GM18870 (cell line): ENCODE measurements around the gene ODAD2.

ENCODE experiments used
- ATAC-seq: cut with Tn5 transposase; IDR thresholded peaks from one replicate; pipeline ENCODE4 v1.9.1; 2021; ENCODE audit warnings: moderate library complexity; ENCODE audit not compliant: unreplicated experiment

Gene ODAD2

DNA sequence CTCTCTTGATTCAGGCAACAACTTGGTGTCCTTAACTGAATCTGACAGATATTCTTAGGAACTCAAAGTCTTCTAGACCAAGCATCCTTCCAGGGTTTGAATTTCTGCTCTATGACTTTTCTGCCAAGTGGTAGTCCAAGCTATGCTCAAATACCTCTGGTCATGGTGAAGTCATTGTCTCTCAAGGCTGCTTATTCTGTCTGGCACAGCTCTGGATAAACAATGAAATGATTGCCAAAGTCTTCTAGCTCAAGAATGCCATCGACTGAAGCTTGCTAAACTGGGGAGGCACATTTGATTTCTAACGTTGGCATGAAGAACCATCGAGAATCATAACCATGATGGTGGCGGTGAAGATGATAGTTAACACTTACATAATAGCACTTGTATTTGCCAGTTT lies 137.1 kb downstream of the ODAD2 start:
- ATAC-seq: no peak

DNA sequence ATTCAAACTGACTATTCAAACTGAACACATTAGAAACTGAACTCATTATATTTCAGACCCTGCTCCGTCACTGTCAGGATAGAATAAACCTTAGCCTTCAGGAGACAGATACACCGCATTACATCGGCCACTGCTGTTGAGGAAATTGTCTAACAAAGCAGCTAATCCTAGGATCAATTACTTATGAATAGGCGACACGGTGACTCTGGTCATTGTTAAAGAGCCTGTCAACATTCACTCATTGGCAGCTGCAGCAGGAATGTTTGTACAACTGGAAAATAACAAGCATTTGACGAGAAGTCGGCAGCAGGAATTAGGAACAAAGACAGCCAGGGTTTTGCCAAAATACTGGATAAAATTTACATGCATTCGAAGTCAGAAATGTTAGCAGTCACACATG lies 141.3 kb downstream of the ODAD2 start:
- no peak for ATAC-seq

DNA sequence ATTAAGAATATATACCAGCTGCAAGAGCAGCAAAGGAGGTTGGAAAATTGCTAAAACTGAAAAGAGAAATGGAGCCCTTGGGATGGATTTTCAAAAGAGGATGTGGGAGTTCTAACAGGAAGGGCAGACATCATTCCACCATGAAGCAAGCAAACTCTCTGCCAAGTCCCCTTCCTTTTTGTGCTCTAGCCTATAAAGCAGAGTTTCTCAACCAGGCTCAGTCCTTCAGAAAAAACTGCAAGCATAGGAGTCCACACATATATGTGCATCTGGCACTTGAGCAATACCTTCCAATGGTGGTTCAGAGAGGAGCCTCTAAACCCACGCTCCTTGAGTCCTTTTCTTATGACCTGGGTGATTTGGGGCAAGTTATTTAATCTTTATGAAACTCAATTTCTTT lies 154.7 kb downstream of the ODAD2 start:
- ATAC-seq: no peak

DNA sequence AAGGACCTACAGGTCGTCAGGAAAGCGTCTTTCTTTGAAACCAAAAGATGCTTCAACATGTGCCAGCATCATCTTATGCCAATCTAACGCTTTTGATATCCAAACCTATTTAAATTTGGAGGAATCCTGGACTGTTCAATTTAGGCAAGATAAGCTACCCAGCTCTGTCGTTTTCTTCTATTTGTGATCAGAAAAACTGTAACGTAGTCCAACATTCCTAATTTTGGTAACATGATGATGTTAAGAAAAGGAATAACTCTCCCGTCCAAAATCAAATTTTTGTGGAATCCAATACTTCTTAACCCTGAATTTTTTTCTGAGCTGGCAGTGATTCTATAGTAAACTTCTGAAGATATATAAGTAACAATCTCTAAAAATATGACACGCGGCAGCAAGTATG lies 160.0 kb downstream of the ODAD2 start:
- ATAC-seq: no peak

DNA sequence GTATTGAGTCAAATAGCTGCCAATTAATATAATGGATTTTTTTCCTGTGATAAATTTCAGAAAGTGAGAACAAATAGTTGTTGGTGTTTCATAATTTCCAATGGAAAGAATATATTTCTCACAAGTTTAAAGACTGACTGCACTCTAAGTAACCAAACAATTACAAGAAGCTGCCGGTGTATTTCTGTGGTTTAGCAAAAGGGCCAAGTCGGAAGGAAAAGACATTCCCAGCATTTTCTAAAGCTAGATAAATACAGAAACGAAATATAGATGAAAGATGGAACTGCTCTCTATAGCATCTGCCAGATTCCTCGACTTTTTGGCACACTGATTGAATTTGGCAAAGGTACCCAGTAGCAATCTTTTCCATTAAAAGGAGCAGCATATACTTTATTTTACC lies 160.5 kb downstream of the ODAD2 start:
- ATAC-seq: no peak

DNA sequence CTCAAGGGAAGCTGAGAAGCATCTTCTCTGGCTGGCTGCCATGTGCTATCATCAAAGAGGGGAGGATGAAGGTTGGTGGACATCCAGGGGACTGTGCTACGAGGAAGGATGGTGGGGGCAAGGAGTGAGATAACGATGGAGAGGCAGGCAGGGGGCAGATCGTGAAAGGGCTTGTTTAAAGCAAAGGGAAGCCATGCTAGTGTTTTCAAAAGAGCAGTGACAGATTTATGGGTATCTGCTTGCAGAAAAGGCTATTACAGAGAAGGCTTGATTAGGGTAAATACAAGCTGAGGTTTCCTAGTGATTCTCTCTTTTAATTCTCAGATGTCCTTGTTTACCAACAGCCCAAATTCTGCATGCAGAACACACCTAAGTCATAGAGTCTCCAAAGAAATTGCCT lies 164.4 kb downstream of the ODAD2 start:
- ATAC-seq: no peak

DNA sequence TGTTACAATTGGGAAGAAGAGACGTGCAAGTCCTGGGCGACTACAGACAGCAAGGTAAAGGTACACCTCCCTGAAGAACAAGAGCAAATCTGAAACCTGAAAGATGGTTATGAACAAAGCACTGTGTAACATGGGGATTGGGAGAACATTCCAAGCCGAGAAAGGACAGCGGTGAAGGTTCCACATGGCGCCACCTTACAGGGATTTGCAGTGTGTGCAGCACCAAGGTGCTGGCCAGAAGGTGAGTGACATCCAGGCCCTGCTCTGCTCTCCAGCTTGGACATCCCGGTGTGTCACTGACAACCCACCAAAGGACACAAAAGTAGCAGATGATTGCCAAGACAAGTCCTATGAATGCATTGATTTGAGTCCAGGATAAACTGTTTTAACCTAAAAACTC lies 165.1 kb downstream of the ODAD2 start:
- ATAC-seq: no peak

DNA sequence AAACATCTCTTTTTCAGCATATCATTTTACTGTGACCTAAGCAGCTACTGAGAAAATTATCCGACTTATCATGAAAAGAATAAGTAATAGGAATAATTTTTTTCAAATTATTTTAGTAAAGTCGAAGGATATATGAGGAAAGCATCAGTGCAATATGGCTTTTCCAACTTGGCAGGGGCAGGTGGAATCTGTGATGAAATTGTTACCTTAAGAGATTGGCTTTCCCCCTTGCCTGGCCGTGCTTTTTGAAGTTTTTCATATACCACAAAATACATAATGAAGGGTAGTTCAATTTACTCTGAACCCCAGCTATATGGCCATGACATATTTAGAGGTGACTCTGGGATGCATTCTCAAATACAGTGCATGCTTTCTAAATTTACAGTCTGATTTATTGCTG lies 166.1 kb downstream of the ODAD2 start:
- ATAC-seq: no peak

DNA sequence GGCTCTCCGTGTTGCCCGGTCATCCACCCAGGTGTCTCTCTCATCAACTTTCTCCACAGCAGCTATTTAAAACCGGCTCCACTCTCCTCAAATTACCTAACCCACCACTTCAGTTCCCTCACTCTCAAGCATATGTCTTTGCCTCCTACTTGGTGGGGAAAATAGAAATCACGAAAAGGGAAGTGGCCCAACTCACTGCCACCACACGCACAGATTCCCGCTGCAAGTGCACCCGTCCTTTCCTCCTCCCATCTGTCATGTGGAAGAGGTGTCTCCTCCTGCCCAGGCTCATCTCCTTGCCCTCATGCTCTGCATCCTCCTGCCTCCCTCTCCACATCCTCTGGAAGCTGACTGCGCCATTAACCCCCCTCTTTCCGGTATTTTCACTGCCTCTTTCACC lies 172.5 kb downstream of the ODAD2 start:
- no peak for ATAC-seq

DNA sequence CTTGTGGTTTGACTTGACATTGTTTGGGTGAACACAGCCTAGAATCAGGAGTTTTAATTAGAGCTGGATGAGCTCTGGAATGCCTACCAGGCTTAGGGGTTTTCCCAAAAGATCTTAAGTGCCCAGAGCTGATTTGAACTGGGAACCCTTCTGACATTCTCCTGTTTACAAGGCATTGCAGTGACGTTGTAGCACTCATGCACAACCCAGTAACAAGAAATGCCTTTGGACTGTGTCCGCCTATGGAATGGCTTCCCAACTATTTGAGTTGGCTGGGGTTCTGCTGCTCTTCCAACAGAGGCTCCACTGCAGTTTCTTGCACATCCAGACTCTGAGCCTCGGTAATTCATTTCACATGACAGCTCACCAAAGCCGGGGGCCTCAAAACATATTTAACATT lies 176.6 kb downstream of the ODAD2 start:
- ATAC-seq: no peak

DNA sequence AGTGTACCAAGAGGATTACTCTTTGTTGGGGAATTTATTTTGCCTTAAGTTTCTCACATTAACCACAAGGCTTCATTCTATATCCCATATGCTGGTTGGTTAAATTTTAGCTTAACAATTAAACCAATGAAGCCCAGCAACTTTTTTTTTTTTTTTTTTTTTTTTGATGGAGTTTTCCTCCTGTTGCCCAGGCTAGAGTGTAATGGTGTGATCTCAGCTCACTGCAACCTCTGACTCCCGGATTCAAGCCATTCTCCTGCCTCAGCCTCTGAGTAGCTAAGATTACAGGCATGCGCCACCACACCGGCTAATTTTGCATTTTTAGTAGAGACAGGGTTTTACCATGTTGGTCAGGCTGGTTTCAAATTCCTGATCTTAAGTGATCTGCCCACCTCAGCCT lies 178.2 kb downstream of the ODAD2 start:
- no peak for ATAC-seq

DNA sequence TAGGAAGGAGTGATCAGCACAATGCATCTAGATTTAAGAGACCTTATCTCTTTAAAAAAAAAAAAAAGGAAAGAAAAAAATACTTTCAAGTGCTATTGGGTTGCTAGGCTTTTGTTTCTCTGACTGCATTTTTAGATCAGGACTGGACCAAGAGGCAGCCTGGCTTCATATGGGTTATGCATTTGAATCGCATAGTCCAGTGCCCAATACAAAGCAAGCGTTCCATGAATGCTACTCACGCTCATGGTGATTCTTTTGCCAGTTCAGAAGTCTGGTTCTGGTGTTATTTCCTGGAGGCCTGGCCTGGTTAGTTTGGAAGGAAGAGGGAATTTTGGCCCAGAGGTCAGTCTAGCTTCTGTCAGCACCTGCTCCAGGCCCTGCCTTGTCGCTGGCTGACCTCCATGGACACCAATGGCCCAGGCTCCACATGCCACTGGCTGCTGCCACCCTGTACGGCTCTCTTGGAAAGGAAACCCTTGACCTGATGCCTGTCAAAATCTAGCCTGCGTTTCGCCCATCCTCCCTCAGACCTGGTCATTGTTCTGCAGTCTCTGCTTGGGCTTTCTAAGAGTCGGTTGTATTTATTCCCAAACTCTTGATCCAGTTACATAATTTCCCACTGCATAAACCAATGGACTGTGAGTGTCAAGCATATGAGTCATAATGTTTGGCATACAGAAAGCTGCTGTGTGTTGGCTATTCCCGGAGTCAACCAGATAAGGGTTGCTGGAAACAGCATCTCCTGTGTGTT lies 178.9 kb downstream of the ODAD2 start:
- ATAC-seq: no peak

DNA sequence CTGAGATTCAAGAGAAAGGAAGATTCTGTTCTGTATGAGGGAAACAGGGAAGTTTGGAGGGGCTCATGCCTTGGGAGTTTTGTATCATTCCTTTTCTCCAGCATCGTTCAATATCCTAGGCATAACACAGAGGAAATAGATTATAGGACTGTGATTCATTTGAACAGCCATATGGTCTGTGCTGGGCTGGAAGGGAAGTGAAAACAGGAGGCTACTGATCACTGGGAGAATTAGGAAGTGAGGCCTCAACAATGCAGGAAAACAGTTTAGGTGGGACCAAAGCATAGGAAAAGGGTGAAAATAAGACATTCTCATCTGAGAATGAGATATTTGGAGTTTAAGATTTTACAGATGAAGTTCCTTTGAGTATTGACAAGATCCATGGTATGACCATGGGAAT lies 182.6 kb downstream of the ODAD2 start:
- no peak for ATAC-seq

DNA sequence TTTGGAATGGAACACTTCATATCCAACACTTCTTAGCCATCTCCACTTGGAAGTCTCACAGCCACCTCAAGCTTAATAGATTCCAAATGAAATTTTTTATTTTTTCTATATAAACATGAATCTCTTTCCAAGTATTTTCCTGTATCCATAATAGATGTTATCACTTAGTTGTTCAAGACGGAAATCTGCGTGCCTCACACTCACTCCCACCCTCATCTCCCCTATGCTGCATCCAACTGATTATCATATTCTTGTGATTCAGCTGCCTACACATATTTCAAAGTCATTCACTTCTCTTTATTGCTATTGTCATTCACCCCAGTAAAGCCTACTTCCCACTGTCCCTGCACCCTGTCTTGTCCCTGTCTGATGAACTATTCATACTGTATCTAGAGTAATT lies 183.0 kb downstream of the ODAD2 start:
- ATAC-seq: no peak

DNA sequence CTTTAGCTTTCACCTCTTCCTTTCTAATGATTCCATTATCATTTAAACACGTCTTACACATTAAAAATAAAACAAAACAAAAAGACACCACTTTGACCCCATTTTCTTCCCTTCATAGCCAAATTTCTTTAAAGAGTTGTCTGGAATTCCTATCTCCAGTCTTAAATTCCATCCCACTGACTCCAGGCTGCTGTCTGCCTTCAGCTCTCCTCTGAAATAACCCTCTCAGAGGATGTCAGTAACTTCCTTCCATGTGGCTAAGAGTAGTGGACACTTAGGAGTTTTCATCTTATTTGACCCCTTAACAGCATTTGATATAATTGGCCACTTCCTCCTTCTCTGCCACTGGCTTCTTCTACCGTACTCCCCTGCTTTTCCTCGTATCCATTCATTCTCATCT lies 183.6 kb downstream of the ODAD2 start:
- no peak for ATAC-seq

DNA sequence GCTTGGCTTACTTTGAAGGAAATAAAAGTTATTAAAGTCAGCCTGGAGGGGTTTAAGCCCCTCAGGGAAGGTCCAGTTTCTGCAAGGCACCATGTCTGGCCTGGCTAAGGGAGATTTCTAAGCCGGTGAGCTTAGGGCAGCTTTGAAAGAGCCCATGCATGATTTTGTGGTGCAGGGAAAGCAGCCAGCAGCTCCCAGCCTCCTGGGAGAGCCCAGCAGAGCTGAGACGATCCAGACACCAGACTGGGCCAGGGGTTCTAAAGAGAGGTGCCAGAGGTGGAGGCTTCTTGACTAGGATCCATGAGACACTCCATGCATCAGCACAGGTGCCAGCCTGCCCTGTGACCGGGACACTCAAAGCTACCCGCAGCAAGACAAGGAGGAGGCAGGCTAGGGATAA lies 193.7 kb downstream of the ODAD2 start:
- no peak for ATAC-seq

DNA sequence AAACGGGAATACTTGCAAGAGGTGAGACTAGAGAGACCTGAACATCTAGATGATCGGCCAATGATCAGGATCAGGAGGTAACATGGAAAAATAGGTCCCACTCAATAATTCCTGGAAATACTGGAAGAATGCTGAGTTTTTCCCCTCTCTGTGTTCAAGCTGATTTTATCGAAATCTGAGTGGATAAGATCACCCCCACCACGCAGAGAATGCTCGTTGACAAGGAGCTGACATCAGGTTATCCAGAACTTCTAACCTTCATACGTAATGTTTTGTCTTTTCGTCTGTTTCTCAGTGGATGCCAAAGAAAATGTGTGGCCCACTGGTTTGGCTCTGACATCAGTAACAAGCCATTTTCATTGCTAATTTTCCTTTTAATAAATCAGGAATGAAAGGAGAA lies 194.7 kb downstream of the ODAD2 start:
- no peak for ATAC-seq

DNA sequence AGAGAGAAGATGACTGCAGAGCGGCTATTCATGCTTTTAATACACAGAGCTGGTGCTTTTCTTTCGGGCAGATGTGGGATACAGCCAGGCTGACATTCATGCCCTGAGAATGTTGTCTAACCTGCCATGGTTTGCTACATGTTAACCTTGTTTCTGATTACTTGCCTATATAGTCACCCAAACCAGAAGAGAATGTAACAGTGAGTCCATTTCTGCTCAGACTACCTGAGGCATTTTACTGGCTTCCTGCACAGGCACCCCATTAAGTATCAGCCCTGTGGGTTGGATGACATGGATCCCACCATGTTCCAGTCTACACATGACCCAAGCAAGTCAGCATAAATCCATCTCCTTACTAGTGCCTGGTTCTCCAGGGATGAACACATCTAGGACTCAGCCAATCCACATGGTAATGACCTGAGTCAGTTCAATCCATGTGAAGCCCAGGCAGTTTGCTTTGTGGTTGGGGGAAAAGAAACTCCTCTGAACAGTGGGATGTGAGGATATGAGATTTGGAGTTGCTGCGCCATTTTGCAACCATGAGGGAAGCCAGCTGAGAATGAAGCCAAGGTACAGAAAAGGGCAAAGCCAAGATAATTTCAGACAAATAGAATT lies 197.6 kb downstream of the ODAD2 start:
- ATAC-seq: no peak

DNA sequence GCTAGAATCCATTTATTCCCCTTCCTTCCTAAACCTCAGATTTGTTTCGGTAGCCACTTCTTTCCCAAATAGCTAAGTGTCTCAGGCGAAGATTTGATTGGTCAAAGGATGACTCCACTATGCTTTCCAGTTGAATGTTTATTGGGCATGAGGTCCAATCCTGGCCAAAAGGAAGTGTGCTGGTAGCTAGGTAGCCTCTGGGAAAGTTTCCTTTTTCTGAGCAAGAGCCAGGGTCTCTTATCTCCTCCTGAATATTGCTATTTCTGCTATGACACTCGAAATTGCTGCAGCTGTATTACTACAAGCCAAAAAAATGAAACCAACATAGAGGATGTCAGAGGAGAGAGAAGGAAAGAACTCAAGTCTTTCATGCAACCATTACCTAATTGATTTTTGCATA lies 199.8 kb downstream of the ODAD2 start:
- no peak for ATAC-seq

DNA sequence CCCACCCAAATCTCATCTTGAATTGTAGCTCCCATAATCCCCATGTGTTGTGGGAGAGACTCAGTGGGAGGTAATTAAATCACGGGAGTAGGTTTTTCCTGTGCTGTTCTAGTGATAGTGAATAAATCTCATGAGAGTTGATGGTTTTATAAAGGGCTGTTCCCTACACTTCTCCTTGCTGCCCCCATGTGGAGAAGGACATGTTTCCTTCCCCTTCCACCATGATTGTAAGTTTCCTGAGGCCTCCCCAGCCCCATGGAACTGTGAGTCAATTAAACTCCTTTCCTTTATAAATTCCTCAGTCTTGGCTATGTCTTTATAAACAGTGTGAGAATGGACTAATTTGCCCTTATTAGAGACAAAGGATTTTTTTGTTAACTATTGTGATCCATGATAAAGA lies 204.7 kb downstream of the ODAD2 start:
- no peak for ATAC-seq

DNA sequence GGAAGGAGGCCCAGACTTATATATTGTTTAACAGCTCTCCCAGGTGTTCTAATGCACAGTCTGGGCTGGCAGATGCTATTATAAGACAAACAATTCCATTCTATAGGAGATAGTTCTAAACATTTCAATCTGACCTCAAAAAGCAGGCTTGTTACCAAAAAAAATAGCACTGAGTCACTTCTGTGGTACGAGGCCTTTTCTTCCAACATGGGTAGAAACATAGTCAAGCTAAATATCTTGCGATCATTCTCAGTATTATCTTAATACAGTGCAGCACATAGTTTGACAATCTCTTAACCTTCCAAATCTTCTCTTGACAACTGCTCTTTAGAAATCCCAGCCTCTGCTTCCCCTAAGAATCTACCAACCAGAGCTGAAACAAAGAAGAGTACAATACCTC lies 206.7 kb downstream of the ODAD2 start:
- no peak for ATAC-seq

DNA sequence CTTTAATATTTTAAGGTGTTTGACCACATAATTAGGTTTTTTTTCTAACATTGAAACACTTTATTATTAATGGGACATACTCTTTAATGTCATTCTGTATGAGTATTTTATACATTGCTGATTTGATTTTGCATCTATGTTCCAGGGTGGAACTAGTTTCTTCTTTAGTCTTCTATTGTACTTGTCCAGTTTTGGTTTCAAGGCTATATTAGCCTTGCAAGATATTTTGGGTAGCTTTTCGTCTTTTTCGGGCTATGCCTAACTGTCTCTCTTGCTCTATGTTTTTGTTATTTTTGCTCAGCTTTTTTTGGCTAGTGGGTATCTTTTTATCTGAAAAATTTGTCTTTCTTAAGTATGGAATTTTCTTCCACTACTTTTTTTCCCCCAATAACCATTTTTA lies 214.6 kb downstream of the ODAD2 start:
- no peak for ATAC-seq

DNA sequence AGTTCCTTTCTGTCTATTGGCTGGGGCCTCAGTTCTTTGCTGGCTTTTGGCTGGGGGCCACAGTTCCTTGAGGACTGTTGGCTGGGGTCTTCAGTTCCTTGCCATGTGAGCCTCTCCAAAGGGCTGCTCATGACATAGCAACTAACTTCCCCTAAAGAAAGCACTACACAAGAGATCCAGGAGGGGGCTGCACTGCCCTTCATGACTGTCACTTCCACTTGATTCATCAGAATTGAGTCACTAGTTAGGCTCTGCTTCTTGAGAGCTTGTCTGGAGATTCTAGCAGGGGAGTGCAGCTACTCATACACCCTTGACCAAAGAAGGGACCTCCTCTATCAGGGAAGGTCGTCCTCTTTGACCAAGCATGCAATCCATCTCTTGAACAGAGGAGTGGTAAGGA lies 215.2 kb downstream of the ODAD2 start:
- ATAC-seq: no peak
